B cell (primary cell): ENCODE measurements around the gene POLE2. TPM values are rescaled to one million over a fixed set of nuclear protein-coding genes. Genes with fewer than 3 reads are reported as not detected.

Experiments used
- ATAC-seq: fragments of 200-7000 bp; cut with Tn5 transposase; one replicate; pipeline ENCODE4 v1.10.0; 2021; ENCODE audit warnings: low read depth, mild to moderate bottlenecking, moderate number of reproducible peaks, moderate library complexity
- CTCF ChIA-PET: fragments of 350-600 bp; sonication (Branson Sonifier 250); formaldehyde crosslinking; loops from one replicate; lab custom pipeline; 2021; ENCODE audit warnings: antibody characterized with exemption, inconsistent platforms; lab: Charles Lee
- POLR2A ChIA-PET: fragments of 350-600 bp; sonication (Branson Sonifier 250); formaldehyde crosslinking; loops from one replicate; lab custom pipeline; 2021; ENCODE audit warnings: antibody characterized with exemption; lab: Charles Lee
- DNase-seq: peaks from one replicate; pipeline ENCODE4 v3.0.0; 2013
- H2AFZ ChIP-seq: 2 replicates; pipeline ENCODE4 v1.6.1; 2012; ENCODE audit warnings: mild to moderate bottlenecking, low read depth, low read length; ENCODE audit not compliant: insufficient read depth, poor library complexity, severe bottlenecking
- H3K27ac ChIP-seq, 2 donors: 1 replicate in 1 of 2; 2 replicates in 1 of 2; pipeline ENCODE4 v1.5.1; 2012 to 2013; ENCODE audit warnings: low read length in 2 of 2, mild to moderate bottlenecking in 2 of 2, moderate library complexity in 1 of 2
- H3K27me3 ChIP-seq, 4 experiments: fragments of 200-600 bp in 1 of 4; sonication (generic) in 1 of 4; replicated peaks in 1 of 4; 1 replicate in 2 of 4; 2 replicates in 2 of 4; pipeline versions ENCODE4 v1.6.1 to v1.7.0; 2013 to 2016; ENCODE audit warnings: low read length in 3 of 4, mild to moderate bottlenecking in 2 of 4, mixed read lengths in 1 of 4, moderate library complexity in 1 of 4; ENCODE audit not compliant: insufficient read depth in 4 of 4, control insufficient read depth in 3 of 4; ENCODE audit errors: control extremely low read depth in 1 of 4
- H3K36me3 ChIP-seq, 2 experiments: replicated peaks in 1 of 2; 1 replicate in 1 of 2; 2 replicates in 1 of 2; pipeline versions ENCODE4 v1.6.1 to v1.7.1; 2013; ENCODE audit warnings: low read length in 1 of 2; ENCODE audit not compliant: insufficient read depth in 2 of 2, control insufficient read depth in 1 of 2; ENCODE audit errors: control extremely low read depth in 1 of 2, extremely low read depth in 1 of 2
- H3K4me1 ChIP-seq, 2 donors: fragments of 200-600 bp in 1 of 2; sonication (generic) in 1 of 2; 1 replicate in 1 of 2; 2 replicates in 1 of 2; pipeline versions ENCODE4 v1.5.1 to v1.6.1; 2013 to 2017; ENCODE audit warnings: low read length in 2 of 2; ENCODE audit not compliant: control insufficient read depth in 2 of 2, insufficient read depth in 2 of 2
- H3K4me2 ChIP-seq: replicated peaks from 2 replicates; pipeline ENCODE3; 2012; ENCODE audit warnings: mild to moderate bottlenecking, low read depth, low read length; ENCODE audit not compliant: poor library complexity, severe bottlenecking
- H3K4me3 ChIP-seq, 5 experiments: fragments of 200-600 bp in 1 of 5; sonication (generic) in 1 of 5; 1 replicate in 3 of 5; 2 replicates in 2 of 5; pipeline versions ENCODE4 v1.5.1 to v1.7.0; 2011 to 2016; ENCODE audit warnings: low read length in 4 of 5, mild to moderate bottlenecking in 4 of 5, low read depth in 2 of 5, control low read depth in 1 of 5, moderate library complexity in 1 of 5; ENCODE audit not compliant: insufficient read depth in 1 of 5; ENCODE audit errors: control extremely low read depth in 1 of 5, extremely low read depth in 1 of 5
- H3K79me2 ChIP-seq: fragments of 200-600 bp; sonication (generic); one replicate; pipeline ENCODE4 v1.6.0; 2016; ENCODE audit warnings: low read length; ENCODE audit not compliant: control insufficient read depth, insufficient read depth
- H3K9ac ChIP-seq: fragments of 200-600 bp; sonication (generic); 2 replicates; pipeline ENCODE4 v1.6.1; 2017; ENCODE audit warnings: mild to moderate bottlenecking, low read length, moderate library complexity
- H3K9me3 ChIP-seq, 3 donors: one replicate each; pipeline versions ENCODE4 v1.6.1 to v1.7.1; 2013; ENCODE audit warnings: low read length in 2 of 3; ENCODE audit not compliant: control insufficient read depth in 2 of 3, insufficient read depth in 1 of 3; ENCODE audit errors: control extremely low read depth in 1 of 3
- H4K20me1 ChIP-seq: 2 replicates; pipeline ENCODE4 v1.6.0; 2012; ENCODE audit warnings: mild to moderate bottlenecking, low read length; ENCODE audit not compliant: insufficient read depth, control insufficient read depth, poor library complexity, severe bottlenecking
- H3K27ac Mint-ChIP-seq: one replicate; pipeline ENCODE4 v1.8.0; 2021; ENCODE audit warnings: mixed read lengths
- H3K27me3 Mint-ChIP-seq: one replicate; pipeline ENCODE4 v1.8.0; 2021; ENCODE audit warnings: mixed read lengths
- H3K4me1 Mint-ChIP-seq: one replicate; pipeline ENCODE4 v1.8.0; 2021; ENCODE audit warnings: mixed read lengths
- H3K4me3 Mint-ChIP-seq: one replicate; pipeline ENCODE4 v1.8.0; 2021; ENCODE audit warnings: mixed read lengths
- H3K9me3 Mint-ChIP-seq: one replicate; pipeline ENCODE4 v1.8.0; 2022; ENCODE audit warnings: mixed read lengths; ENCODE audit not compliant: insufficient read depth
- CTCF ChIP-seq: fragments of 200-600 bp; IDR thresholded peaks from one replicate; pipeline ENCODE4 v1.8.0; 2022; ENCODE audit warnings: antibody characterized with exemption, mild to moderate bottlenecking
- EZH2 ChIP-seq: IDR thresholded peaks from 2 replicates; pipeline ENCODE4 v1.6.1; 2012; ENCODE audit warnings: borderline replicate concordance, low read depth, mild to moderate bottlenecking, moderate library complexity, low read length; ENCODE audit not compliant: insufficient read depth, poor library complexity, severe bottlenecking
- WGBS: methylation state at CpG from one replicate; pipeline ENCODE4 v1.1.5; 2013; ENCODE audit warnings: missing lambda C conversion rate; ENCODE audit not compliant: insufficient coverage; 5-methylcytosine and 5-hydroxymethylcytosine counted together
- intact Hi-C: fragments of 100-400 bp; cut with micrococcal nuclease; formaldehyde crosslinking; loops from one replicate; pipeline ENCODE4 v1.10.0; 2022
- polyA plus RNA-seq: library from polyadenylated mRNA; depleted of rRNA; stranded (reverse); fragments of >200 nt; gene quantifications from 2 replicates; pipeline ENCODE4 v1.2.3, GENCODE V29; 2012
- total RNA-seq, 2 donors: library from RNA; stranded (reverse); fragments of 120-200 nt in 1 of 2; gene quantifications; 1 replicate in 1 of 2; 2 replicates in 1 of 2; pipeline versions ENCODE4 v1.2.3 to v1.2.4, GENCODE V29; 2013 to 2022

The POLE2 gene
- total and polyA plus RNA-seq, 2 donors (not counting 1 experiment from before 2014, with no cell fraction given): 1.4 to 2.6 TPM

GRCh38 chr14:49623941-49624839, 63.8 kb downstream of the POLE2 start:
- H3K9me3 ChIP-seq: no peaks in the 10 kb centered on the region
- Mint-ChIP-seq H3K4me3 (peak overlapping the region; percentile 62), H3K4me1 (peaks cover 52% of the 10 kb centered on the region), H3K9me3 (no peaks in the 10 kb centered on the region), H3K27ac (peak overlapping the region; percentile 67), H3K27me3 (no peaks in the 10 kb centered on the region)
- ChIA-PET POLR2A (interaction anchor here (1.2 kb wide), 1 partner anchor 10 kb away, joined by 5 read pairs; no protein-coding TSS in a partner anchor), CTCF (interaction anchor here (0.7 to 6.8 kb wide), 4 partner anchors 9 to 228 kb away, joined by 3 to 93 read pairs (median 4); partner anchors contain the start of genes DNAAF2 and NEMF)
- ATAC-seq (no peak), DNase-seq (peak; percentile 28)
- H4K20me1 ChIP-seq: peaks cover 20% of the 10 kb centered on the region
- H3K9ac ChIP-seq: peak overlapping the region; percentile 9
- TF ChIP-seq CTCF (no peak), EZH2 (no peak)
- H3K27ac ChIP-seq: peak overlapping the region in 1 of 2 donors; percentile 65
- H2AFZ ChIP-seq: no peak overlapping the region
- intact Hi-C loops: no loop called here
- H3K27me3 ChIP-seq: no peaks in the 10 kb centered on the region
- peak overlapping the region; percentile 88 for H3K4me2 ChIP-seq
- H3K79me2 ChIP-seq: peaks cover 64% of the 10 kb centered on the region
- no CpG with 5 or more reads among the region's 6 CpGs for WGBS
- no peak overlapping the region for H3K4me3 ChIP-seq
- peaks cover 26 to 34% of the 10 kb centered on the region in 2 donors for H3K4me1 ChIP-seq
- peaks cover 0 to 5% of the 10 kb centered on the region in 2 experiments for H3K36me3 ChIP-seq

- Histone ChIP-seq H3K4me3 (peak overlapping the region in 1 of 5 experiments; percentile 3), H3K9me3 (no peaks in the 10 kb centered on the region), H3K36me3 (peaks cover 0 to 11% of the 10 kb centered on the region in 2 experiments), H3K27ac (peak overlapping the region in 1 of 2 donors; percentile 65), H3K27me3 (no peaks in the 10 kb centered on the region), H3K4me1 (peaks cover 31 to 42% of the 10 kb centered on the region in 2 donors), H3K4me2 (peak overlapping the region; percentile 88), H2AFZ (no peak overlapping the region), H3K9ac (peak overlapping the region; percentile 9), H4K20me1 (peaks cover 27% of the 10 kb centered on the region), H3K79me2 (peaks cover 64% of the 10 kb centered on the region)
- intact Hi-C loops: no loop called here
- no peak for ATAC-seq
- Mint-ChIP-seq H3K9me3 (no peaks in the 10 kb centered on the region), H3K27ac (peak overlapping the region; percentile 20), H3K4me3 (peak overlapping the region; percentile 62), H3K4me1 (peaks cover 58% of the 10 kb centered on the region), H3K27me3 (no peaks in the 10 kb centered on the region)
- TF ChIP-seq CTCF: no peak
- ChIA-PET POLR2A (no interaction called here), CTCF (interaction anchor here (6.8 kb wide), 1 partner anchor 10 kb away, joined by 93 read pairs; the partner anchor contains the start of gene DNAAF2)
- 80% methylated on average over 1 of the region's 3 CpGs for WGBS
- no peak for DNase-seq
These were observed 64.6 kb downstream of the POLE2 start for GRCh38 chr14:49623387-49623786.
